Hematopoietic multipotent progenitor cell treated with erythropoietin and hydrocortisone succinate and interleukin-3 and kit ligand, for 8 days (in vitro differentiated cells): ENCODE measurements around the gene PDIA5.
"Not testable (repeated sequence)": the region's sequence is repeated elsewhere in the genome, so short reads cannot be mapped to it uniquely, and the experiment has no call there.

Source experiments
- DNase-seq: peaks from one replicate; pipeline ENCODE4 v3.0.0-alpha.2; 2015

Gene PDIA5

GRCh38 chr3:123096126-123096525 is 29.3 kb downstream of the PDIA5 start:
- DNase-seq: no peak

GRCh38 chr3:123096731-123097130 is 29.9 kb downstream of the PDIA5 start:
- DNase-seq: no peak

GRCh38 chr3:123098426-123099330 is 31.9 kb downstream of the PDIA5 start:
- peak; percentile 25 for DNase-seq

- DNase-seq: no peak
Measured at GRCh38 chr3:123099331-123100192, 32.7 kb downstream of the PDIA5 start.

- no peak for DNase-seq
Measured at GRCh38 chr3:123100193-123100776, 33.5 kb downstream of the PDIA5 start.

- DNase-seq: no peak
Measured at GRCh38 chr3:123102249-123102648, 35.4 kb downstream of the PDIA5 start.

- DNase-seq: no peak
Measured at GRCh38 chr3:123102826-123103225, 36.0 kb downstream of the PDIA5 start.

GRCh38 chr3:123104550-123104949 is 37.7 kb downstream of the PDIA5 start:
- DNase-seq: no peak

GRCh38 chr3:123105201-123106189 is 38.7 kb downstream of the PDIA5 start:
- no peak for DNase-seq

- no peak for DNase-seq
Measured at GRCh38 chr3:123110282-123110975, 43.6 kb downstream of the PDIA5 start.

- no peak for DNase-seq
Measured at GRCh38 chr3:123110976-123111615, 44.3 kb downstream of the PDIA5 start.

- no peak for DNase-seq
Measured at GRCh38 chr3:123111640-123112039, 44.8 kb downstream of the PDIA5 start.

GRCh38 chr3:123112232-123112631 is 45.4 kb downstream of the PDIA5 start:
- no peak for DNase-seq

- DNase-seq: not testable (repeated sequence)
Measured at GRCh38 chr3:123112656-123113055, 45.8 kb downstream of the PDIA5 start.

- DNase-seq: peak; percentile 16
Measured at GRCh38 chr3:123113889-123114450, 47.1 kb downstream of the PDIA5 start.

- DNase-seq: no peak
Measured at GRCh38 chr3:123116116-123116515, 49.3 kb downstream of the PDIA5 start.

- no peak for DNase-seq
Measured at GRCh38 chr3:123119388-123119787, 52.6 kb downstream of the PDIA5 start.

GRCh38 chr3:123119802-123120201 is 53.0 kb downstream of the PDIA5 start:
- no peak for DNase-seq

GRCh38 chr3:123120573-123120972 is 53.7 kb downstream of the PDIA5 start:
- DNase-seq: no peak

GRCh38 chr3:123122057-123122456 is 55.2 kb downstream of the PDIA5 start:
- no peak for DNase-seq
